A549 (cell line): Measurements from ENCODE around the gene SMARCD3.

ENCODE experiments used
- CTCF ChIP-seq: fragments of >200 bp; sonication (Bioruptor Twin); formaldehyde crosslinking; IDR thresholded peaks from 3 replicates; pipeline ENCODE4 v1.5.1; 2016
- MAZ ChIP-seq: fragments of 150-350 bp; IDR thresholded peaks from 2 replicates; pipeline ENCODE4 v1.6.1; 2014; ENCODE audit warnings: antibody characterized with exemption, low read depth, low read length, borderline replicate concordance
- POLR2A ChIP-seq: IDR thresholded peaks from 2 replicates; pipeline ENCODE4 v1.6.1; 2012; ENCODE audit warnings: mild to moderate bottlenecking, low read length
- REST ChIP-seq: fragments of 200-600 bp; sonication (generic); IDR thresholded peaks from 2 replicates; pipeline ENCODE4 v1.6.1; 2016; ENCODE audit warnings: antibody characterized with exemption, mild to moderate bottlenecking, moderate library complexity
- RFX5 ChIP-seq: fragments of 450-650 bp; IDR thresholded peaks from 2 replicates; pipeline ENCODE4 v1.7.1; 2014; ENCODE audit warnings: antibody characterized with exemption, mild to moderate bottlenecking, moderate library complexity
- SMC3 ChIP-seq: fragments of >200 bp; sonication (Bioruptor Twin); formaldehyde crosslinking; IDR thresholded peaks from 3 replicates; pipeline ENCODE4 v1.6.1; 2018; ENCODE audit warnings: inconsistent platforms

GRCh38 chr7:151197932-151198331, 50.6 kb downstream of the SMARCD3 start:
- TF ChIP-seq CTCF (no peak), MAZ (no peak), SMC3 (no peak), POLR2A (no peak), REST (no peak), RFX5 (no peak)
